Activated CD4-positive, alpha-beta T cell treated with anti-CD3 and anti-CD28 coated beads, Interleukin-2, amount 50 U/mL, for 16 hours (primary cell): Measurements from ENCODE around the gene KRTAP6-2.

Source experiments
- DNase-seq: peaks from one replicate; pipeline ENCODE4 v3.0.0-alpha.2; 2020

Gene KRTAP6-2

GRCh38 chr21:30598802-30599201, at the start of gene KRTAP6-2:
Gene KRTAP6-2, minus strand, starts transcription at chr21:30598902. Its CDS starts 28 bp downstream, at chr21:30598874.
- DNase-seq, result no peak

- no peak for DNase-seq
Observed at GRCh38 chr21:30646904-30647414, 48.3 kb upstream of the KRTAP6-2 start.

GRCh38 chr21:30642564-30642963, 43.9 kb upstream of the KRTAP6-2 start, which contains the start of gene KRTAP20-3:
Gene KRTAP20-3, plus strand, starts transcription at chr21:30642864.
- DNase-seq, result no peak

- DNase-seq, result no peak
Observed at GRCh38 chr21:30638686-30639085, 40.0 kb upstream of the KRTAP6-2 start.

GRCh38 chr21:30634906-30635305, 36.2 kb upstream of the KRTAP6-2 start, which contains the start of gene KRTAP20-2:
Gene KRTAP20-2, plus strand, starts transcription at chr21:30635206. Its CDS starts 58 bp downstream, at chr21:30635264.
- DNase-seq, result no peak

- DNase-seq, result no peak
Observed at GRCh38 chr21:30629200-30629599, 30.5 kb upstream of the KRTAP6-2 start.

- DNase-seq, result no peak
Observed at GRCh38 chr21:30628109-30628508, 29.4 kb upstream of the KRTAP6-2 start.

- DNase-seq, result no peak
Observed at GRCh38 chr21:30625449-30626165, 26.9 kb upstream of the KRTAP6-2 start.

GRCh38 chr21:30623362-30623761, 24.7 kb upstream of the KRTAP6-2 start:
- DNase-seq, result no peak

GRCh38 chr21:30620522-30620921, 21.8 kb upstream of the KRTAP6-2 start, which contains the start of gene KRTAP20-4:
Gene KRTAP20-4, plus strand, starts transcription at chr21:30620627.
- no peak for DNase-seq

- no peak for DNase-seq
Observed at GRCh38 chr21:30620080-30620479, 21.4 kb upstream of the KRTAP6-2 start.

GRCh38 chr21:30616125-30616524, 17.4 kb upstream of the KRTAP6-2 start, which contains the start of gene KRTAP20-1:
Gene KRTAP20-1, plus strand, starts transcription at chr21:30616425. Its CDS starts 30 bp downstream, at chr21:30616455.
- DNase-seq, result no peak

- DNase-seq, result no peak
Observed at GRCh38 chr21:30615199-30615598, 16.5 kb upstream of the KRTAP6-2 start.

- peak; percentile 2 for DNase-seq
Observed at GRCh38 chr21:30613836-30614235, 15.1 kb upstream of the KRTAP6-2 start, which contains the start of gene KRTAP6-1. Gene KRTAP6-1, minus strand, starts transcription at chr21:30613930. Its CDS starts 26 bp downstream, at chr21:30613904.

GRCh38 chr21:30612132-30612531, 13.4 kb upstream of the KRTAP6-2 start:
- DNase-seq, result no peak

GRCh38 chr21:30605968-30606367, 7.3 kb upstream of the KRTAP6-2 start:
- no peak for DNase-seq

GRCh38 chr21:30600787-30601186, 2.1 kb upstream of the KRTAP6-2 start, which contains the start of gene KRTAP22-1:
Gene KRTAP22-1, plus strand, starts transcription at chr21:30601087.
- DNase-seq, result no peak

GRCh38 chr21:30592140-30592539, 6.6 kb downstream of the KRTAP6-2 start, which contains the start of gene KRTAP6-3:
Gene KRTAP6-3, plus strand, starts transcription at chr21:30592440. Its CDS starts 6 bp downstream, at chr21:30592446.
- no peak for DNase-seq

- DNase-seq, result no peak
Observed at GRCh38 chr21:30590297-30590696, 8.4 kb downstream of the KRTAP6-2 start, which contains the start of gene KRTAP22-2. Gene KRTAP22-2, minus strand, starts transcription at chr21:30590397.

GRCh38 chr21:30582870-30583269, 15.8 kb downstream of the KRTAP6-2 start:
- DNase-seq, result no peak

- no peak for DNase-seq
Observed at GRCh38 chr21:30580132-30580531, 18.6 kb downstream of the KRTAP6-2 start.

- DNase-seq, result no peak
Observed at GRCh38 chr21:30579346-30579745, 19.4 kb downstream of the KRTAP6-2 start.

- no peak for DNase-seq
Observed at GRCh38 chr21:30577766-30578165, 20.9 kb downstream of the KRTAP6-2 start.

- DNase-seq, result no peak
Observed at GRCh38 chr21:30567617-30568016, 31.1 kb downstream of the KRTAP6-2 start.
